Measurements from ENCODE around the gene TRIM5.

DNA sequence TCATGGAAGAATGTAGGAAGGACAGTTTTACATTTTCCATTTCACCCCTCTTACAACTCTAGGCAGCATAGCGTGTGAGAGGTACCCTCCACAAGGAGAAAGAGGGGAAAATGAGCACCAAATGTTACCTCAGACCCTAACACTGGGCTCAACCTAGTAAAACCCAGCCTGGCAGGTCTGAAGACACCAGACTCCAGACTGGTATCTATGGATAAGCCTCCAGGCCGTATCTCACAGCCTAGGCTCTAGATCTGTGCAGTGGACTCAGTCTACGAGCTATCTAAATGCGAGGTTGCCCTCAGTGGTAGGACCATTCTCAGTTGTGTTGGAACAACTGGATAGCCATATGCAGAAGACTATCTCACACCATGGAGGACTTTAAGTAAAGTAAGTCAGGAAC lies 10.5 kb downstream of the TRIM5 start:
- TF ChIP-seq, protein P1, sequence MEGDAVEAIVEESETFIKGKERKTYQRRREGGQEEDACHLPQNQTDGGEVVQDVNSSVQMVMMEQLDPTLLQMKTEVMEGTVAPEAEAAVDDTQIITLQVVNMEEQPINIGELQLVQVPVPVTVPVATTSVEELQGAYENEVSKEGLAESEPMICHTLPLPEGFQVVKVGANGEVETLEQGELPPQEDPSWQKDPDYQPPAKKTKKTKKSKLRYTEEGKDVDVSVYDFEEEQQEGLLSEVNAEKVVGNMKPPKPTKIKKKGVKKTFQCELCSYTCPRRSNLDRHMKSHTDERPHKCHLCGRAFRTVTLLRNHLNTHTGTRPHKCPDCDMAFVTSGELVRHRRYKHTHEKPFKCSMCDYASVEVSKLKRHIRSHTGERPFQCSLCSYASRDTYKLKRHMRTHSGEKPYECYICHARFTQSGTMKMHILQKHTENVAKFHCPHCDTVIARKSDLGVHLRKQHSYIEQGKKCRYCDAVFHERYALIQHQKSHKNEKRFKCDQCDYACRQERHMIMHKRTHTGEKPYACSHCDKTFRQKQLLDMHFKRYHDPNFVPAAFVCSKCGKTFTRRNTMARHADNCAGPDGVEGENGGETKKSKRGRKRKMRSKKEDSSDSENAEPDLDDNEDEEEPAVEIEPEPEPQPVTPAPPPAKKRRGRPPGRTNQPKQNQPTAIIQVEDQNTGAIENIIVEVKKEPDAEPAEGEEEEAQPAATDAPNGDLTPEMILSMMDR (IDR thresholded peaks at IDR 0.05), result no peak
- TF ChIP-seq POLR2A (IDR thresholded peaks at IDR 0.05), result no peak

Data from adrenal gland (tissue), 5 donors.